Thymus (tissue), 11 donors: Measurements from ENCODE around the gene MBNL2. TPM values are rescaled to one million over a fixed set of nuclear protein-coding genes. Genes with fewer than 3 reads are reported as not detected.

Source experiments
- DNase-seq, 9 donors: peaks; one replicate each; pipeline ENCODE4 v3.0.0-alpha.2; 2013; ENCODE audit warnings: low spot score in 9 of 9, low read depth in 6 of 9, missing footprints in 1 of 9
- H3K27ac ChIP-seq, 2 donors: one replicate each; pipeline ENCODE4 v1.5.1; 2013; ENCODE audit warnings: control low read depth in 1 of 2, low read depth in 1 of 2, low read length in 1 of 2, mild to moderate bottlenecking in 1 of 2, moderate library complexity in 1 of 2
- H3K27me3 ChIP-seq, 2 donors: one replicate each; pipeline ENCODE4 v1.5.1; 2013; ENCODE audit warnings: low read length in 1 of 2; ENCODE audit not compliant: control insufficient read depth in 2 of 2, insufficient read depth in 1 of 2
- H3K36me3 ChIP-seq, 2 donors: one replicate each; pipeline ENCODE4 v1.5.1; 2013; ENCODE audit warnings: low read length in 1 of 2, mild to moderate bottlenecking in 1 of 2, moderate library complexity in 1 of 2; ENCODE audit not compliant: control insufficient read depth in 2 of 2, insufficient read depth in 2 of 2
- H3K4me1 ChIP-seq, 2 donors: one replicate each; pipeline ENCODE4 v1.5.1; 2013; ENCODE audit warnings: low read length in 2 of 2; ENCODE audit not compliant: control insufficient read depth in 2 of 2, insufficient read depth in 2 of 2
- H3K4me3 ChIP-seq, 2 donors: one replicate each; pipeline ENCODE4 v1.5.1; 2013; ENCODE audit warnings: low read length in 2 of 2, control low read depth in 1 of 2, mild to moderate bottlenecking in 1 of 2
- H3K9me3 ChIP-seq, 2 donors: one replicate each; pipeline ENCODE4 v1.5.1; 2013; ENCODE audit warnings: low read length in 1 of 2, mild to moderate bottlenecking in 1 of 2; ENCODE audit not compliant: control insufficient read depth in 2 of 2, insufficient read depth in 1 of 2
- WGBS: extraction: QIAGEN DNeasy Blood & Tissue Kit; methylation state at CpG from one replicate; pipeline ENCODE4 v1.1.7; 2013; 5-methylcytosine and 5-hydroxymethylcytosine counted together
- polyA plus RNA-seq: library from polyadenylated mRNA; stranded (reverse); fragments of 200-250 nt; gene quantifications from one replicate; pipeline ENCODE4 v1.2.3, GENCODE V29; 2013
- total RNA-seq: library from RNA; stranded (reverse); fragments of 120-200 nt; gene quantifications from one replicate; pipeline ENCODE4 v1.2.4, GENCODE V29; 2013
- donor health status: healthy.

Gene MBNL2
- total and polyA plus RNA-seq, 2 donors: 22.7 to 27.1 TPM

DNA sequence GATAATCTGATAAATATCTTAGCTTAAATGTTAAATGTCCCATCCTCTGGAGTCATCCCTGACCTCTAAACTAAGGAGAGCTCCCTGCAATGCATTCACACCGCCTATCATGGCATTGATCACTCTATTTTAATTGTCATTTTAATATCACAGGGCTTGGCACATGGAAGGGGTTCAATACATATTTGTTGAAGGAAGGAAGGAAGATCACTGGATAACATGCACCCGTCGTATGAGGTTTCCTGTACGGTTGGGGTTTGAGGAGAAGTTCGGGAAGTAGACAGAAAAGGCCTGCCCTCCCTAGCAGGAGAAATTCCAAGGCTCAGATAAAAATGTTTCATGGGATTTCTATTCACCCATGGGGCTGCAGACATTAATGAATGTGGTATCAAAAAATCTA, 102.0 kb downstream of the MBNL2 start:
- H3K27ac ChIP-seq: no peak overlapping the region
- H3K27me3 ChIP-seq: no peaks in the 10 kb centered on the region
- WGBS: 98% methylated on average over 5 of the region's 5 CpGs
- H3K4me1 ChIP-seq: peaks cover 0 to 6% of the 10 kb centered on the region in 2 donors
- H3K9me3 ChIP-seq: no peaks in the 10 kb centered on the region
- DNase-seq: no peak
- H3K36me3 ChIP-seq: no peaks in the 10 kb centered on the region
- H3K4me3 ChIP-seq: no peak overlapping the region

DNA sequence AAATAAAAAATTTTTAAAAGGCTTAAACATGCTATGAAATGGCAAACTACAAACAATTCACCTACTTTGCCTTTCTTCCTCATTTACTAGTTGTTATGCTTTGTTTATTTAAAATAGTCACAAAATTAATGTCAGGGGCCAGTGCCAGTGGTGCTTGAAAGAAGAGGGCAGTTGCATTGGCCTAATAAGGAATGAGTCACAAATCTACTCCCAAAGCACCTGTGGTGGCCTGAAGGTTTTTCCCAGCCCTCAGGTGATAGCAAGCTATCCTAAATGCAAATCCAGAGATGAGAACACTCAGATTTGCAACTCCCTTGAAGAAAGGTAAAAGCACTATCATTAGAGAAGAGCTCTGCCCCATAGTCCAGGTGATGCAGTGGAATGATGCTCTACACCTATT, 103.6 kb downstream of the MBNL2 start:
- H3K27ac ChIP-seq: no peak overlapping the region
- H3K27me3 ChIP-seq: no peaks in the 10 kb centered on the region
- no peak overlapping the region for H3K4me3 ChIP-seq
- H3K4me1 ChIP-seq: peaks cover 0 to 6% of the 10 kb centered on the region in 2 donors
- H3K9me3 ChIP-seq: no peaks in the 10 kb centered on the region
- no peak for DNase-seq
- no peaks in the 10 kb centered on the region for H3K36me3 ChIP-seq

- WGBS: 72% methylated on average over 6 of the region's 6 CpGs
- H3K4me1 ChIP-seq: peaks cover 0 to 6% of the 10 kb centered on the region in 2 donors
- no peak overlapping the region for H3K4me3 ChIP-seq
- H3K27me3 ChIP-seq: no peaks in the 10 kb centered on the region
- no peaks in the 10 kb centered on the region for H3K36me3 ChIP-seq
- DNase-seq: no peak
- no peaks in the 10 kb centered on the region for H3K9me3 ChIP-seq
- H3K27ac ChIP-seq: no peak overlapping the region
These were observed 105.0 kb downstream of the MBNL2 start for GRCh38 chr13:97327086-97327485.

DNA sequence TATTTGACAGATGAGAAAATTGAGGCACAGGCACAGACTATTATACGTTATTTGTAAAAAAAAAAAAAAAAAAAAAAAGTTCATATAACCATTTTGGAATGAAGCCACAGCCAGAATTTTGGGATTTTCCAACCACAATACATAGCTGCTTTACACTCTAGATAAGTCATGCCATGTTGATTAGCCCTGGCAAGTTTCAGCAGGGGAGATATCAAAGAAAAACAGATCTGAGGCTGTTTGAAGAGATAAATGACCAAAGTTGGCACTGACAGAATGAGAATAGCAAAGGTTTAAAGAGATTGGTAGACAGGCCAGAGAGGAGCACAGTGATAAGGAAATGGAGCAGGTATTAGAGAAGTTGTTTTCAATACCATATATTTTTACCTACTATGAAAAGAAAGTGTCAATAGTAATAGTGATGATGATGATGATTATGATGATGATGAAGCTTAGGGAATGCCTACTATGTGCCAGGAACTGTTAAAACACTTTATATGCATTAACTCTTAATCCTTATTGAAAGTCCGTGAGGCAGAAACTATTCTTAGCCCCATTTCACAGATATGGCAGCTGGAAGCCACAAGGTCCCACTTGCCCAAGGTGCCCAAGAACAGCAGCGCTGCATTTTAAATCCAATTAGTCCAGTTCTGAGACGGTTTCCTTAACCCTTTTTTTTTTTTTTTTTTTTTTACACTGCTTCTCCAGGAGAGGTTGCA, 105.5 kb downstream of the MBNL2 start:
- Histone ChIP-seq H3K9me3 (no peaks in the 10 kb centered on the region), H3K27ac (peak overlapping the region in 1 of 2 donors; percentile 57), H3K27me3 (no peaks in the 10 kb centered on the region), H3K4me1 (peaks cover 0 to 6% of the 10 kb centered on the region in 2 donors), H3K4me3 (no peak overlapping the region), H3K36me3 (no peaks in the 10 kb centered on the region)
- peak in 1 of 9 donors; percentile 20 for DNase-seq
- 96% methylated on average over 4 of the region's 4 CpGs for WGBS

DNA sequence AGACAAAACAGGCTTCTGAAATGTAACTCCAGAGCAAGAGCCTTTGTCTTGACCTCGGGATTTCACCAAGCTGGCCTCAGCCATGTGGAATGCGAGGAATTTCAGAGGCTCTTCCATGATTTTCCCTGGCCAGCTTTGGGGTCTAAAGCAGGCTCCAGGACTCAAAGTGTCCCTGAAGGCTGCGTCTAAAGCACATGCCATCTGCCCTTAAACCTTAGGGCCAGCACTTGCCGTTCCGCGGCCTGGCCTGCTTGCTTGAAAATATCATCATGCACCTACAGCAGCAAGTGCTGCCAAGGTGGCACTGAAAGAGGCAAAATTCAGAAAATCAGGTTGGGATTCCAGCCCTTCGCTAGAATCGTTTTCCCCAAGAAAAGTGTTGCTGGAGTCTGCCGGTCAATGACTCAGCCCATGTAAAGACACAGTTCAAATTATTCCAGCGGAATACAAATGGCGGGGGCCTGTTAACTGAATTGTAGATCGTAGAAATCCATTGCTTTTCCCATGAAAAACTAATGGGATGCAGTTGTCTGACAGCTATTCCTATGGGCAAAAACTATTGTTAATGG, 106.2 kb downstream of the MBNL2 start:
- no peak for DNase-seq
- Histone ChIP-seq H3K9me3 (no peaks in the 10 kb centered on the region), H3K27me3 (no peaks in the 10 kb centered on the region), H3K4me3 (no peak overlapping the region), H3K4me1 (peaks cover 0 to 6% of the 10 kb centered on the region in 2 donors), H3K27ac (peak overlapping the region; percentile 26 to 57), H3K36me3 (no peaks in the 10 kb centered on the region)
- 85% methylated on average over 12 of the region's 12 CpGs for WGBS

DNA sequence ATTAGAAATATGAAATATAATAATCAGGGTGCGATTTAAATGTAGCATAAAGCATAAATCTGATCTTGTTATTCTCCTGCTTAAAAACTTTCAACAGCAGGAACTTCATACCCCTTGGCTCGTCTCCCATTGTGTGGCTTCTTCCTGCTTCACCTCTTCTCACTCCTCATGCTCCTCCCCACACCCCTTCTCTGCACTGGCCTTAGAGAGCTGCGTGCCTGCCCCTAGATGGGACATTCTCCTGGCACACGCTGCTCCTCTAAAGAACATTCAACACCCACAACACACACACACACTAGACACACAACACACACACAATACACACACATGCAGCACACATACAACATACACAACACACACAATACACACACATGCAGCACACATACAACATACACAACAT, 107.2 kb downstream of the MBNL2 start:
- no peaks in the 10 kb centered on the region for H3K27me3 ChIP-seq
- 82% methylated on average over 4 of the region's 4 CpGs for WGBS
- no peak overlapping the region for H3K4me3 ChIP-seq
- no peaks in the 10 kb centered on the region for H3K9me3 ChIP-seq
- peak in 1 of 9 donors; percentile 10 for DNase-seq
- no peaks in the 10 kb centered on the region for H3K36me3 ChIP-seq
- no peak overlapping the region for H3K27ac ChIP-seq
- peaks cover 0 to 6% of the 10 kb centered on the region in 2 donors for H3K4me1 ChIP-seq

DNA sequence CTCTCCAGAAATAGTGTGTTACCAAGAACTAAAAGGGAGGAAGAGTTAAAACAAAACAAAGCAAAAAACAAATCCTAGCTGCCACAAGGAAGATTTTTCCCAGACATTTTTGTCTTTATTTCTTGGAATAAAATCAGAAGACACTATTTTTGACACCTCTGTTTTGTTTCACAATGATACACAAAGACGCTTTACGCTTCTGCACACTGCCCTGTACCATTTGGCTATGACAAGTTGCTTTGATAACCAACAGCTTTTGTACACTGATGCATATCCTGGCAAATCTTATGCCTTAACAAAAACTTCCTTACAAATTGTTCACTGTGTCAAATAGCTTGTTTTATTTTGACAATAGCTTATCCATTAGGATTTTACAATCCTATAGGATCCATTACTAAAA, 108.3 kb downstream of the MBNL2 start:
- WGBS: 97% methylated on average over 2 of the region's 2 CpGs
- no peaks in the 10 kb centered on the region for H3K9me3 ChIP-seq
- H3K4me3 ChIP-seq: no peak overlapping the region
- peaks cover 0 to 6% of the 10 kb centered on the region in 2 donors for H3K4me1 ChIP-seq
- H3K27me3 ChIP-seq: no peaks in the 10 kb centered on the region
- DNase-seq: no peak
- no peaks in the 10 kb centered on the region for H3K36me3 ChIP-seq
- no peak overlapping the region for H3K27ac ChIP-seq

- peak overlapping the region in 1 of 2 donors; percentile 31 for H3K27ac ChIP-seq
- no peaks in the 10 kb centered on the region for H3K9me3 ChIP-seq
- no peak for DNase-seq
- peaks cover 0 to 5% of the 10 kb centered on the region in 2 donors for H3K36me3 ChIP-seq
- H3K4me1 ChIP-seq: peaks cover 0 to 6% of the 10 kb centered on the region in 2 donors
- WGBS: 95% methylated on average over 4 of the region's 4 CpGs
- no peak overlapping the region for H3K4me3 ChIP-seq
- H3K27me3 ChIP-seq: no peaks in the 10 kb centered on the region
These were observed 110.6 kb downstream of the MBNL2 start for GRCh38 chr13:97332742-97333141.

- peaks cover 0 to 7% of the 10 kb centered on the region in 2 donors for H3K36me3 ChIP-seq
- H3K4me3 ChIP-seq: no peak overlapping the region
- DNase-seq: no peak
- H3K4me1 ChIP-seq: no peaks in the 10 kb centered on the region
- WGBS: 97% methylated on average over 6 of the region's 6 CpGs
- no peaks in the 10 kb centered on the region for H3K9me3 ChIP-seq
- no peak overlapping the region for H3K27ac ChIP-seq
- H3K27me3 ChIP-seq: no peaks in the 10 kb centered on the region
These were observed 111.8 kb downstream of the MBNL2 start for GRCh38 chr13:97333983-97334382.
